ENCODE measurements around the gene CTNNB1. TPM values are rescaled to one million over a fixed set of nuclear protein-coding genes. Genes with fewer than 3 reads are reported as not detected.

Gene CTNNB1
- total and polyA plus RNA-seq, 12 donors = 52.3 to 970 (median 391) TPM

DNA sequence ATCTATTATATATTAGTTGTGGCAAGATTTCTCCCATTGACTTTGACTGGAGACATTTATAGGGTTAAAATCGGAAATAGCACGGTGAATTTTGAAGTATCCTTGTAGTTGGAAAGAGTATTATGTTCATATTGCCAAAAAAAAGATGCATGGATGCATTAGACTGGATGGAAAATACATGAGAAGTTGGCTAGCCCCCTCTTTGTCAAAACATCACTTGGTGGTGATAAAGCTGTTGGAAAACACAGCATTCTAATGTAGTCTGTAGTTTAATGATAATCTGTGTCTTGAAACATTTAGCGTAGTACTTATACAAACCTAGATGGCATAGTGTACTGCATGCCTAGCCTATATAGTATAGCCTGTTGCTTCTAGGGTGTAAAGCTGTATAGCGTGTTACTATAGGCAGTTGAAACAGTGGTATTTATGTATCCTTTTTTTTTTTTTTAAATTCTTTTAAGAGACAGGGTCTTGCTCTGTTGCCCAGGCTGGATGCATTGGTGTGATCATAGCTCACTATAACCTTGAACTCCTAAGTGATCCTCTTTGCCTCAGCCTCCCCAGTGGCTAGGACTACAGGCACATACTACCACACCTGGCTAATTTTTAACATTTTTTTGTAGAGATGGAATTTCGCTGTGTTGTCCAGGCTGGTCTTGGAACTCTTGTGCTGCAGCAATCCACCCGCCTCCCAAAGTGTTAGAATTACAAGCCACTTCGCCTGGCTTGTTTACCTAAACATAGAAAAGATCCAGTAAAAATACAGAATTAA, 21.8 kb downstream of the CTNNB1 start:
- Histone ChIP-seq H3K4me1 (replicated peaks in 1 of 2) (peaks cover 17 to 74% of the 10 kb centered on the region in 2 donors), H3K36me3 (replicated peaks in 1 of 2) (peaks cover 0 to 14% of the 10 kb centered on the region in 2 donors), H3K27ac (no peak overlapping the region), H3K4me3 (no peak overlapping the region), H3K27me3 (no peaks in the 10 kb centered on the region), H3K9me3 (replicated peaks in 1 of 3) (no peaks in the 10 kb centered on the region)
- TF ChIP-seq, protein P1, sequence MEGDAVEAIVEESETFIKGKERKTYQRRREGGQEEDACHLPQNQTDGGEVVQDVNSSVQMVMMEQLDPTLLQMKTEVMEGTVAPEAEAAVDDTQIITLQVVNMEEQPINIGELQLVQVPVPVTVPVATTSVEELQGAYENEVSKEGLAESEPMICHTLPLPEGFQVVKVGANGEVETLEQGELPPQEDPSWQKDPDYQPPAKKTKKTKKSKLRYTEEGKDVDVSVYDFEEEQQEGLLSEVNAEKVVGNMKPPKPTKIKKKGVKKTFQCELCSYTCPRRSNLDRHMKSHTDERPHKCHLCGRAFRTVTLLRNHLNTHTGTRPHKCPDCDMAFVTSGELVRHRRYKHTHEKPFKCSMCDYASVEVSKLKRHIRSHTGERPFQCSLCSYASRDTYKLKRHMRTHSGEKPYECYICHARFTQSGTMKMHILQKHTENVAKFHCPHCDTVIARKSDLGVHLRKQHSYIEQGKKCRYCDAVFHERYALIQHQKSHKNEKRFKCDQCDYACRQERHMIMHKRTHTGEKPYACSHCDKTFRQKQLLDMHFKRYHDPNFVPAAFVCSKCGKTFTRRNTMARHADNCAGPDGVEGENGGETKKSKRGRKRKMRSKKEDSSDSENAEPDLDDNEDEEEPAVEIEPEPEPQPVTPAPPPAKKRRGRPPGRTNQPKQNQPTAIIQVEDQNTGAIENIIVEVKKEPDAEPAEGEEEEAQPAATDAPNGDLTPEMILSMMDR (IDR thresholded peaks at IDR 0.05) = no peak
- no peak for TF ChIP-seq POLR2A (IDR thresholded peaks at IDR 0.05)
- intact Hi-C loops (cut with DNase I) = no loop called here
- no peak for DNase-seq
- whole genome bisulfite sequencing, 4 donors = 77 to 82% (median 79%) methylated on average over 7 of the region's 7 CpGs

DNA sequence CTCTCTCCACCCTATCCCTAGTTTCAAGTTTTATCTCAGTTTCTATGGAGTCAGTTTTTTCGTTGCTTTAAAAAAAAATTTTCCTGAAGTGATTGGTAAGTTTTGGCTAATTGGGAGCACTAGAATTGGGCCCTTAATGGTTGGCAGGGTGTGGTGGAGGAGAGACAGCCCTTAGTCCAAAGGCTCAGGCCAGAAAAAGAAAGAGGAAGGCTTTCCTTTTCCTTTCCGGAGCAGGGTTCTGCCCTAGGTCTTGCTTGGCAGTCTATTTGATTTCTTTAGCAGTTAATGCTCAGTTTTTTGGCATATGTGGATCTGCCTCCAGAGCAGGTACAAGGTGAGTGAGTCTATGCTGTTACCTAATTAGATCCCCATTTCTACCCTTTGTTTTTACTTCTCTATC, 22.7 kb downstream of the CTNNB1 start:
- Histone ChIP-seq H3K36me3 (replicated peaks in 1 of 2) (peaks cover 0 to 23% of the 10 kb centered on the region in 2 donors), H3K4me1 (replicated peaks in 1 of 2) (peaks cover 17 to 65% of the 10 kb centered on the region in 2 donors), H3K27me3 (no peaks in the 10 kb centered on the region), H3K27ac (no peak overlapping the region), H3K9me3 (replicated peaks in 1 of 3) (no peaks in the 10 kb centered on the region), H3K4me3 (no peak overlapping the region)
- intact Hi-C loops (cut with DNase I) = no loop called here
- DNase-seq = no peak
- 54 to 64% (median 60%) methylated on average over 2 of the region's 2 CpGs for WGBS, 4 donors
- TF ChIP-seq, protein P1 (IDR thresholded peaks at IDR 0.05) = no peak
- no peak for TF ChIP-seq POLR2A (IDR thresholded peaks at IDR 0.05)

DNA sequence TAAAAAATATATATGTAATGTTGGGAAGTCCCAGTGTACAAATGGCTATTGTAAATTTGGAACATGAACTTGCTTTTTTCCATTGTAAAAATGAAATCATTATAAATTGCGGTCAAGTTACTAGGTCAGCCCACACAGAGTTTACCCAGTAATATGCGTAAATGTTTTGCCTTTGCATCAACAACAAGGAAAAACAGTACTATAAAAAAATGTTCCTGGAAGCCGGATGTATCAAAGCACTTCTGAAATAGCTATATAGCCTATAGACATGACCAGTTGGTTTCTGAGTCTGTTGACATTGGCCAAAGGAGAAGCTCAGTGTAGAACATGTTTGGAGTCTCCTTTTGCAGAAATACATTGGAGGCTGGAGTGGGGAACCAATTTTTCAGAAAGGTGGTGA, 23.2 kb downstream of the CTNNB1 start:
- intact Hi-C loops (cut with DNase I) = no loop called here
- Histone ChIP-seq H3K27me3 (no peaks in the 10 kb centered on the region), H3K27ac (no peak overlapping the region), H3K9me3 (replicated peaks in 1 of 3) (no peaks in the 10 kb centered on the region), H3K4me1 (replicated peaks in 1 of 2) (peaks cover 14 to 60% of the 10 kb centered on the region in 2 donors), H3K4me3 (no peak overlapping the region), H3K36me3 (replicated peaks in 1 of 2) (peaks cover 0 to 28% of the 10 kb centered on the region in 2 donors)
- TF ChIP-seq, protein P1 (IDR thresholded peaks at IDR 0.05) = no peak
- no peak for TF ChIP-seq POLR2A (IDR thresholded peaks at IDR 0.05)
- 71 to 78% (median 76%) methylated on average over 3 of the region's 3 CpGs for WGBS, 4 donors
- DNase-seq = no peak

DNA sequence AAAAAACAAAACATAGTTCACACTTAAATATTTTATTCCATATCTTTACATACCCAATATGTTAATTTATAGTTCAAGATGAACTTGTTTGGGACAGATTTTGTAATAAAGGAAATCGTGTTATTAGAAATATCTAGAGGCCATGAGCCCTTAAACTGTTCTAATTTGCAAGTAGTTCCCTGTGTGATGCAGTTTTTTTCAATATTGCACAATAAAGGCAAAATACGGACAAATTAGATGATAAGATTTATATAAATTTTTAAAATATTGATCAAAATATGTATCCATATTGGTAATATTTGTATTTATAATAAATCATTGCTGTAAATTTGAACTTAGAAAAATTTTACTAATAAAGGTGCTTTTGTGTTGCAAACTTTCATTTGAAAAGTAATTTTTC, 23.8 kb downstream of the CTNNB1 start:
- 58 to 75% (median 66%) methylated on average over 2 of the region's 2 CpGs for WGBS, 4 donors
- H3K9me3 ChIP-seq (replicated peaks in 1 of 3) = no peaks in the 10 kb centered on the region
- intact Hi-C loops (cut with DNase I) = no loop called here
- no peaks in the 10 kb centered on the region for H3K27me3 ChIP-seq
- TF ChIP-seq, protein P1 (IDR thresholded peaks at IDR 0.05) = no peak
- TF ChIP-seq POLR2A (IDR thresholded peaks at IDR 0.05) = no peak
- no peak overlapping the region for H3K27ac ChIP-seq
- DNase-seq = no peak
- H3K4me1 ChIP-seq (replicated peaks in 1 of 2) = peaks cover 9 to 55% of the 10 kb centered on the region in 2 donors
- no peak overlapping the region for H3K4me3 ChIP-seq
- peaks cover 0 to 34% of the 10 kb centered on the region in 2 donors for H3K36me3 ChIP-seq (replicated peaks in 1 of 2)

Measured in adrenal gland (tissue), 12 donors.